ENCODE results near the gene CXCR5. TPM values are rescaled to one million over a fixed set of nuclear protein-coding genes. Genes with fewer than 3 reads are reported as not detected.

The CXCR5 gene
- total RNA-seq (2012; rRNA removed) (not detected in 2 replicates), polyA plus RNA-seq (2012; rRNA removed) (not detected in 2 replicates), Bru-seq, nascent RNA (not detected), BruChase-seq, experiment 1, labeled RNA remaining after a 6-hour chase (not detected), BruChase-seq, experiment 2, labeled RNA remaining after a 2-hour chase (not detected)
- not detected in 2 replicates for polyA plus RNA-seq (2012; cell fraction: cytosol; rRNA removed)
- 0.02 TPM in 1 of 2 replicates, not detected in the other for polyA plus RNA-seq (2012; cell fraction: nucleus; rRNA removed; ENCODE audit: low replicate concordance)
- long read RNA-seq, partial matches to known transcripts = 0 of 4 reads
- long read RNA-seq, other reads (novel, unspliced or antisense) = 4 of 4 reads

GRCh38 chr11:118883368-118884071 is at the start of gene CXCR5:
Gene CXCR5 (plus strand): TSS chr11:118883892. CDS start chr11:118883942, 50 bp downstream.
- ChIA-PET POLR2A (ENCODE audit: unreplicated experiment) (no interaction called here), CTCF (interaction anchor here (0.5 to 1.0 kb wide), 3 partner anchors 8 to 38 kb away, joined by 3 read pairs; no protein-coding TSS in a partner anchor)
- Histone ChIP-seq H3K9ac (ENCODE audit: low read depth, low read length) (no peak within 1 kb of the TSS), H3K14ac (replicated peaks; ENCODE audit: low read depth, low read length) (no peak within 1 kb of the TSS), H2AK9ac (replicated peaks; ENCODE audit: low read depth, low read length, poor library complexity) (peak within 1 kb of the TSS; percentile 9), H3K56ac (ENCODE audit: extremely low read depth, insufficient read depth, low read length) (no peak within 1 kb of the TSS), H3K79me1 (ENCODE audit: low read depth in 1 of 2, low read length in 2 of 2) (peaks cover 0 to 6% of the 10 kb centered on the region in 2 experiments; a peak in 2 of 4 replicates), H3K4me1 (ENCODE audit: control insufficient read depth, insufficient read depth, low read length) (peaks cover 11% of the 10 kb centered on the region), H2BK120ac (ENCODE audit: low read depth, low read length) (no peak within 1 kb of the TSS), H3K4me2 (ENCODE audit: low read depth, low read length) (no peak within 1 kb of the TSS), H4K8ac (ENCODE audit: low read depth in 2 of 2, low read length in 2 of 2) (no peak within 1 kb of the TSS), H2BK20ac (ENCODE audit: low read depth, low read length) (no peak within 1 kb of the TSS), H3K9me3 (ENCODE audit: control insufficient read depth, insufficient read depth, low read length) (no peaks in the 10 kb centered on the region), H3K18ac (ENCODE audit: low read depth, low read length) (no peak within 1 kb of the TSS), H2AFZ (replicated peaks; ENCODE audit: low read length, poor library complexity) (no peak within 1 kb of the TSS), H4K5ac (ENCODE audit: low read depth, low read length) (no peak within 1 kb of the TSS), H4K91ac (ENCODE audit: insufficient read depth, low read depth, low read length) (no peak within 1 kb of the TSS), H3K36me3 (ENCODE audit: control insufficient read depth, insufficient read depth, low read length) (no peaks in the 10 kb centered on the region), H2BK5ac (ENCODE audit: low read depth, low read length, poor library complexity, severe bottlenecking) (no peak within 1 kb of the TSS), H3K23ac (ENCODE audit: low read depth, low read length) (no peak within 1 kb of the TSS), H2BK15ac (ENCODE audit: low read depth, low read length) (no peak within 1 kb of the TSS), H2AK5ac (ENCODE audit: low read depth, low read length) (no peak within 1 kb of the TSS), H3K9me1 (ENCODE audit: insufficient read depth, low read length) (peaks cover 10% of the 10 kb centered on the region), H3K27me3 (ENCODE audit: control insufficient read depth, insufficient read depth, low read length) (no peaks in the 10 kb centered on the region), H3K27ac (ENCODE audit: insufficient read depth, low read length) (no peak within 1 kb of the TSS), H3K4ac (ENCODE audit: low read depth, low read length) (no peak within 1 kb of the TSS), H4K20me1 (ENCODE audit: insufficient read depth, low read length) (no peaks in the 10 kb centered on the region), H3K4me3 (ENCODE audit: insufficient read depth, low read depth, low read length) (no peak within 1 kb of the TSS)
- ATAC-seq (ENCODE audit: low read depth) = no peak
- dilution Hi-C loops (cut with HindIII; ENCODE audit: low sequenced_read_pairs, unreplicated experiment) = no loop called here
- in situ Hi-C loops (cut with MboI; ENCODE audit: low sequenced_read_pairs) = no loop called here
- no TSS peak for BruUV-seq (replicated peaks)
- 75% methylated on average over 3 of the region's 16 CpGs; no CpG with 5 or more reads in 1 of the 2 experiments for WGBS, 2 experiments (ENCODE audit: extremely low coverage in 2 of 2, insufficient read length in 1 of 2)
- TF ChIP-seq FOS (IDR thresholded peaks at IDR 0.05; ENCODE audit: low read depth, low read length) (peak; percentile 24; the same call in 1 of the 2 replicates), MAFK (IDR thresholded peaks at IDR 0.05; ENCODE audit: low read depth, low read length) (no peak), CTCF (conservative IDR thresholded peaks at IDR 0.05; ENCODE audit: low read depth, low read length) (no peak), POLR2A (IDR thresholded peaks at IDR 0.05; ENCODE audit: low read depth, low read length) (no peak)
- intact Hi-C loops (cut with micrococcal nuclease) = no loop called here
- peak; percentile 35 for DNase-seq
